GM21529 (cell line): ENCODE results near the gene ZNRF3.
A peak's percentile ranks its signal among the peaks of the same experiment; 100 is the strongest.
"Not testable (repeated sequence)": the region's sequence is repeated elsewhere in the genome, so short reads cannot be mapped to it uniquely, and the experiment has no call there.

Experiments
- ATAC-seq: cut with Tn5 transposase; IDR thresholded peaks from one replicate; pipeline ENCODE4 v1.9.1; 2021; ENCODE audit not compliant: unreplicated experiment

Gene ZNRF3

DNA sequence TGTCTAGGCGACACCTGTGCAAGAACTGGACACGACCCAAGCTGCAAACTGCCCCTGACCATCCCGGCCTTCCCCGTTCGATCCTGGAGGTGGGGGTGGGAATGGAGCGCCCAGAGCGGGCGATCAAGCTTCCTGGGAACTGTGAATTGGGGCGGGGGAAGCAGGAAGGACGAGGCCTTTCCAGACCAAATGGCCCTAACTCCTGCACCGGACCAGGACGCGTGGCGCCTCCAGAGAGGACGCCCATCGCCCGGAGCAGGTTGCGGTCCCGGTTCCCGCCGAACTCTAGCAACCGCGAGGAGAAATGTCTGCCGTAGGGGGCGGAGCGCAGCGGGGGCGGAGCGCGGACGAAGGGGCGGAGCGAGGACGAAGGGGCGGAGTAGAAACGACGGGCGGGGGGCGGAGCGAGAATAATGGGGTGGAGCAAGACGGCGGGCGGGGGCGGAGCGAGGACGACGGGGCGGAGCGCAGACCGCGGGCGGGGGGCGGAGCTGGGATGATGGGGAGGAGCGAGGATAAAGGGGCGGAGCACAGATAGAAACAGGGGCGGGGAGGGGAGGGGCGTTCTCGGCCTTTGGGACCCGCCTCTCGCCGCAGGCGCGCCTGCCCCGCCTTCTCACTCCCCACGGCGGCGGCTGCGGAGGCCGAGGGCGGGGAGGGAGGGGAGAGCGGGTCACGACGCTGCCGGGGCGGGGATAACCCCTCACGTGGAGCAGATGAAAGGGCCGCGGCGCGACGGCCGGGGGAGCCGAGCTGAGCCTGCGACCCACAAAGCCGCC is at the start of gene ZNRF3:
TSS of gene ZNRF3 (plus strand) at position 695 of the 779 bp plus-strand sequence. CDS start 195 bp downstream, outside the sequence.
- ATAC-seq, result peak; percentile 69

DNA sequence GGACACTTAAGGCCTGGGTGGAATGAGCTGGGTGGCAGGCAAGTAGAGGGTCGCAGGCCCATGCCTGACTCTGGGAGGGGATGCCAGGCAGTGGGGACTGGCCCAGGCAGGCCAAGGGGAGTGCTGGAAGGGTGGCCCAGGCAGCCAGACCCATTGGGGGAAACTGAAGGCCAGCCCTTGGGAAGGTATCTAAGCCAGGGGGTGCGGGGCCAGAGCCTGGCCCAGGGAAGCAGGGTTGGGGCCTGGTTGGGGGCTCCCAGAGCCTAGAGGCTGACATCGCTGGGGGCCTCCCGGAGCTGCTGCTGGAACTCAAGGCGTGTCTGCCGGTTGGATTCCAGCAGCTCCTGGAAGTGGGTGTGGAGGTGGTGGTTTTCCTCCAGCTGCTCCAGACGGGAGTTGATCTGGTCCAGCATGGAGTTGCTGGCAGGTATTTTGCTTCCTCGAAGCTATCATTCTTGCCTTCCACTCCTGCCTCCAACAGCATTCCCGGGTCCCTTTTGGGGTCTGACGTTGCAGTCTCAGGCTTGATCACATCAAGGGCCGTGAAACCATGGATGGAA is 47.7 kb upstream of the ZNRF3 start:
- ATAC-seq, result no peak

DNA sequence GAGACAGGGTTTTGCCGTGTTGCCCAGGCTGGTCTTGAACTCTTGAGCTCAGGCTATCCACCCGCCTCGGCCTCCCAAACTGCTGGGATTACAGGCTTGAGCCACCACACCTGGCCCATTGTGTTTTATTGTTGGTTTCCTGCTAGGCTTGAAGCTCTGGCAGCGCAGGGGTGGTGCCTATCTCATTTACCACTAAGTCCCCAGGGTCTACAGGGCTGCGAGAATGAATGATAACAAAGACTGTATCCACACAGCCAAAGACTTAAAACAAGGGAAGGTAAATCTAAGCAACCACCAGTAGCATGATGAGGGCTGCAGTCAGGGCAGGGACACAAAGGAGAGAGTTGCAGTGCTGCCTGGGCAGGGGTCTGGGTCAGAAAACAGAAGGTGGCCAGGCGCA is 45.7 kb upstream of the ZNRF3 start:
- no peak for ATAC-seq

DNA sequence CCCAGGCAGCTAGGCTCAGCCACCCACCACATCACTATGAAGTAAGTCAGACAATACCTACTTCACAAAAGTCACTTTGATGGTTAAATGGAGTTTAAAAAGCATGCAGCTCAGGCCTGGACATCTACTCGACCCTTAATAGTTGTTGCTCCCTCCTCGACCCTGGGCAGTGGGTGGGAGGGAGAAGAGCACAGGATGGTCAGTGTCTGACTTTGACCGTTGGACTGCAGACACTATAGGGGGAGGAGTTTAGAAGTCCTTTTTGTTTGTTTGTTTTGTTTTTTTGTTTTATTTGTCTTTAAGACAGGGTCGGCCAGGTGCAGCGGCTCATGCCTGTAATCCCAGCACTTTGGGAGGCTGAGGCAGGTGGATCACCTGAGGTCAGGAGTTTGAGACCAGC is 44.4 kb upstream of the ZNRF3 start:
- no peak for ATAC-seq

DNA sequence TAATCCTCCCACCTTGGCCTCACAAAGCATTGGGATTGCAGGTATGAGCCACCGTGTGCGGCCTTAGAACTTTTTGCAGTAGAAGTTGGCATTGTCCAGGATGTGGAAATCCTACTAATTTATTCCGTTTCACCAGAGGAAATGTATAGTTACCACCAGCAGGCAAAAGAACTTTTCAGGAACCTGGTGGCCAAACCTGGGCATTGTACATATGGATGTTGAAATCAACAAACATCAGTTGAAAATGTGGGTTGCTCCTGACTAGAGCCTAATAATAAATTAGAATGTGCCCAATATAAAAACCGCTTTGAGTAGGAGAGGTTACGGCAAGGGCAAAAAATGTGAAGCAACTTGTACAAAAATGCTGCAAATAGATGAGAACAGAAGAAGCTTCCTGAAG is 42.3 kb upstream of the ZNRF3 start:
- no peak for ATAC-seq

DNA sequence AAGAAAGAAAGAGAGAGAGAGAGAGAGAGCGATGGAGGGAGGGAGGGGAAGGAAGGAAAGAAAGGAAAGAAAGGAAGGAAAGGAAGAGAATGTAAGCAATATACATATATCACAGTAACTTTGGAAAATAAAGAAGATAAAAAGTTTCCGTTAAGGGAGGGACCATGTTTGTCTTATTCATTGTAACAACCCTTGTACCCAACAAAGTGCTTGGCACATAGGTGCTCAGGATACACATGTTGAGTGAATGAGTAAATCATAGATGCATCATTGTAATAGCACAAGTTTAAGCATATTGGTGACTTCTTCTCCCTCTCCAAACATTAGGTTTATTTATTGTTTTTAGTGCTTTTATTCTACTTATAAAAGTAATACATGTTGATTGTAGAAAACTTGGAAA is 39.7 kb upstream of the ZNRF3 start:
- ATAC-seq, result no peak

DNA sequence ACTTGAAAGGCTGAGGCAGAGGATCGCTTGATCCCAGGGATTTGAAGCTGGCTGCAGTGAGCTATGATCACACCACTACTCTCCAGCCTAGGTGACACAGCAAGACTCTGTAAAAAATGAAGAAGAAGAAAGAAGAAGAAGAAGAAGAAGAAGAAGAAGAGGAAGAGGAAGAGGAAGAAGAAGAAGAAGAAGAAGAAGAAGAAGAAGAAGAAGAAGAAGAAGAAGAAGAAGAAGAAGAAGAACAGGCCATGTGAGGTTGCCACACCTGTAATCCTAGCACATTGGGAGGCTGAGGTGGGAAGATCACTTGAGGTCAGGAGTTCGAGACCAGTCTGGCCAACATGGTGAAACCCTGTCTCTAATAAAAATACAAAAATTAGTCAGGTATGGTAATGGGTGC is 39.1 kb upstream of the ZNRF3 start:
- ATAC-seq, result not testable (repeated sequence)

DNA sequence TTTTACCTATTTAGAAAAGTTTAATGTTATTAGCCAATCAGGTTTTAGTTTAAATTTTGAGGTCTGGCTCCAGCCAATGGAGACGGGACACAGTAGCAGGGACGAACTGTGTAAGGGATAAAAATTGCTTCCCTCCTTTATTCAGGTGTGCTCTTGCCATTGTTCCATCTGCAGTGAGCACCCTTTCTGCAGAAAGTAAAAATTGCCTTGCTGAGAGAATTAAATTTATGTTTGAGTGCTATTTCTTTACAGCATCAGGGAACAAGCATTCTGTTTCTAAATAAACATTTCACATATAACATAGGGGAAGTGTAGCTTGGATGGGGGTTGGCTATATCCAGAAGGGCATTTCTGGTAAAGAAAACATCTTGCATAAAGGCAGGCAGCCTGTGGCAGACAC is 36.4 kb upstream of the ZNRF3 start:
- ATAC-seq, result no peak

DNA sequence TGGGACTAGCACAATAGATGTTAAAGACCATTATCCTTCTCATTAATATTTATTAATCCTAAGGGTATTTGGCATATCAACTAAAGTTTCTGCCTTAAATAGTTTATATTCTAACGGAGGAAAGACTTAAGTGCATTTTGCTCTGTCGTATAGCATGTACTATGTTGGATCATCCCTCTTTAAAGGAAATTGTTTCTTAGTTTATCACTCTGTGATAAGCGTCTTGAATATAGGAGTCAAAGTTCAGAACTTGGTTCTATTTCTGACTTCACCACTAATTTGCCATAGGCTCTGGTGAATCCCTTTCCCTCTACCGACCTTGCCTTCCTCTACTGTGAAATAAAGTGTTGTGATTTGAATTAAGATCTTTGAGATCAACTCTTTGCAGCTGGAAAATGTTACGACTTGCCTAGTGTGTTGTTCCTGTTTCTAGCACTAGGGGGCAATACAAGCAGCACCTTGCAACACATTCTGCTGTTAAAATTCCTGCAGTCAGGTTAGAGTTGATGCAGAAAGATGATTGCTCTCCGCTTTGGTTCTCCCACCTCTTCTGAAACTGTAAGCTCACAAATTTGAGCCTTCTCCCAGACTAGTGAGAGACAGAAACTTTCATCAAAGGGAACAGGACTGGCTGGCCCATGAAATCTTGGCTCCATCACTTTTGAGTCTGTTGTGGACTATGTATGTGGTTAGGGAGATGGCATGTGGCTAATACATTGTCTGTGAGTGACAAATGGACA is 27.8 kb upstream of the ZNRF3 start:
- ATAC-seq, result no peak

DNA sequence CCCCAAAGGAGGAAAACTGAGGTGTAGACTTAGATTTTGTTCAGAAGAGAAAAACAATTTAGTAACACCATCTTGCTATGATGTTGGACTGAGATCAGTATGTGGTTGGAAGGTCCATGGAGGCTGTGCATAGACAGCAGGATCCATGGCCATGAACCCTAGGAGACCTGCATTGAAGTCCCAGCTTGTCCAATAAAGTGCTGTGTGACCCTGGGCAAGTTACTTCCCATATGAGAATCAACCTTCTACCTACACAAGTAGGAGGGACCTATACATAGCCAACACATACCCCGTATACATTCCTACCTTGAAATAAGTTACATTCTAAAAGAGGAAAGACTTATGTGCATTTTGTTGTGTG is 27.3 kb upstream of the ZNRF3 start:
- ATAC-seq, result no peak

DNA sequence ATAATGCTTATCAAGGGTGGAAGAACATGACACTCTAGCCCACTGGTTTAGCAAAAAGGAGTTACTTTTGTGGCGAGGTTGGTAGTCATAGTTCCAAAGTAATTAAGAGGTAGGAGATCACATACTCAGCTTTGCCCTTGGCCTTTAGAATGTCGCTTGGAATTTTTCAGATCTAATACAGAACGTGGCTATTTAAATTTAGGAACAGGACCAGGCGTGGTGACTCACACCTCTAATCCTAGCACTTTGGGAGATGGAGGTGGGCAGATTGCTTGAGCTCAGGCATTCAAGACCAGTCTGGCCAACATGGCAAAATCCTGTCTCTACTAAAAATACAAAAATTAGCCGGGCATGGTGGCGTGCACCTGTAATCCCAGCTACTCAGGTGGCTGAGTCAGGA is 26.1 kb upstream of the ZNRF3 start:
- ATAC-seq, result no peak

DNA sequence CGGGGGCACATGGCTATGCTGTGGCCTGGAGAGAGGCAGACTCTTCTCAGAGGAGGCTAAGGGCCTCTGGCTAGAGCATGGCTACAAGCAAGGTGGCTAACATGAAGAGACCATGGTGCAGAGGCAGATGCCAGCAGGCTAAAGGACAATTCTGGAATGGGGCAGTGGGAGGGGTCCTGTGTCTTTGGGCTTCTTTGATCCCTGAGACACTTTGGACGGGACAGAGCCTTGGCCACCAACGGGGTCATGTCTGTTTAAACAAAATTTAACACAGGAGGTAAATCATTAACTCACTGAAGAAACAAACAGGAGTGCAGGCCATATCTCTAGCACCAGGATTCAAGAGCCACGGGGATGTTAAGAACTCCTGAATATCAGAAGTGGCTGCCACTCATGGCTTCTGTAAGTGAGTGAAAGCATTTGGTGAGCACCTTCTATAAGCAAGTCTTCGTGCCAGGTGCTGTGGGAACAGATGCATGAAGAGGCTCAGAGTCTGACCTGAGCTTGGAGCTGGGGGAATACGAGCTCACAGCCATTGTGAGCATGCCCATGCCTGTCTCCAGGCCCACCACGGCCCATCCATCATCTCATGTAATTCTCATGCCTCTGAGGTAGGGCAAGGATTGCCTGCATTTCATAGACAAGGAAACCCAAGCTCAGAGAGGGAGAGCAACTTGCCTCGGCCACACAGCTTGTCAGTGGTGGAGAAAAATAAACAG is 18.3 kb upstream of the ZNRF3 start:
- no peak for ATAC-seq

DNA sequence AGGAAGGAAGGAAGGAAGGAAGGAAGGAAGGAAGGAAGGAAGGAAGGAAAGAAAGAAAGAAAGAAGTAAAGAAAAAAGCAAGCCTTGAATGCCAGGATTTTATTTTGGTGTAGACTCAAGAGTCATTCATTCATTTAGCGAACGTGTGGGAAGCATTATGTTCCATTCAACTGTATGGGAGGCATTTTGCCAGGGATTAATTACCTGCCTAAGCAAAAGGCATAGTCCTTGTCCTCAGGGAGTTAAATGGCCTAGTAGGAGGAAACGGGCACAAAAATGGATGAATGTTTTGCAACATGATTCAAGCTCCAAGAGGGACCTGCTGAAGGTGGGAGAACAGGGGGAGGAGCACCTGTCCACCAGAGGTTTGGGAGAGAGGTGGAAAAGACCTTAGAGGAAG is 16.2 kb upstream of the ZNRF3 start:
- ATAC-seq, result no peak

DNA sequence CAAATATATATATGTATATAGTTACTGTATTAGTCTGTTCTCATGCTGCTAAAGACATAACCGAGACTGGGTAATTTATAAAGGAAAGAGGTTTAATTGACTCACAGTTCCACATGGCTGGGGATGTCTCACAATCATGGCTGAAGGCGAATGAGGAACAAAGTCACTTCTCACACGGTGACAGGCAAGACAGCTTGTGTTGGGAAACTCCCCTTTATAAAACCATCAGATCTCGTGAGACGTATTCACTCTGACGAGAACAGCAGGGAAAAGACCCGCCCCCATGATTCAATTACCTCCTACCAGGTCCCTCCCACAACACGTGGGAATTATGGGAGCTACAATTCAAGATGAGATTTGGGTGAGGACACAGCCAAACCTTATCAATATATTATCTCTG is 15.0 kb upstream of the ZNRF3 start:
- ATAC-seq, result not testable (repeated sequence)

DNA sequence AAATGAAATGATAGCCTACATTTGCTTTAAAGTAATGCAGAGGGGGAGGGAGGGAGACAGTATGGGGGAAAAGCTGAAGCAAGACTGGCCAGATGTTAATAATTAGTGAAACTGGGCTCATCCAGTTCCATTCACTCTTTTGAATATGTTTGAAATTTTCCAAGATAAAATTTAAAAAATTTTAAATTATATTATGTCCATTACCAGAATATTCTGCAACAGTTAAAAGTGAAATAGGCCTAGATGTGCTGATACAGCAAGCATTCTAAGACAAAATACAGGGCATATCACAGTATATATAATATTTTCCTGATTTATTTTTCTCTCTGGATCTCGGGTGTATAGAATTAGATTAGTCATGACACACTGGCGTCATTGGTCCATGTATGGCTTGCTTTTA is 13.6 kb upstream of the ZNRF3 start:
- ATAC-seq, result no peak

DNA sequence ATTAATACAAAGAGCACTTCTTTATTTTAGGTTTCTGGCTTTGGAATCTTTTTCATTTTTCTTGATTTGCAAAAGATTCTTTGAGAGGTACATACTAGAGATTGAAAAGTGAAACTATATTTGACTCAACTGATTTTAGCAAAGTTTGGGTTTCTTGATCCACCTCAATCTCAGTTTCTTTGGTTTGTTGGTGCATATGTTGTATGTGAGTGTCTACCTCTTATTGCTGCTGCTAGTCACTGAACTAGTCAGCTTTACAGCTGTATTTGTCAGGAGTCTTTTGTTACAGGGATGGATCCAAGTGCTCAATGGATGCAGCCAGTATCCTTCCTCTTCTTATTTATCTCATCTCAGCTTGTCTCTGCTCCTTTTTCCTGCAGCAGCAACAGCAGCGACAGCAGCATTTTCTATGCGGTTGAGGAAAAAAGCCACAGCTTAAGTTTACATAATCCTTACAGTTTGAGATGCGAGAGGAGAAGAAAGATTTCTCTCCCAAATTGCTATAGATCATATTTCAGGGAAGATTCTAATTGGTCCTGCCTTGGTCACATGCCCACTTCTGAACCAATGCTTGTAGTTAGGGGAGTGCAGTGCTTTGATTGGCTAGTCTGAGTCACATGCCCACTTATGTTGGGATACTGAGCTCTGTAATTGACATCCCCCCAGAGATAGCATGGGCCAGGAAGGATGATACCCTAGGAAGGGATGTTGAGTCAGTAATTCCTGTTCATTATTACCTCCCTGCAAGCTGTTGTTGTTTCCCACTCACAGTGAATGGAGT is 10.0 kb upstream of the ZNRF3 start:
- ATAC-seq, result no peak

DNA sequence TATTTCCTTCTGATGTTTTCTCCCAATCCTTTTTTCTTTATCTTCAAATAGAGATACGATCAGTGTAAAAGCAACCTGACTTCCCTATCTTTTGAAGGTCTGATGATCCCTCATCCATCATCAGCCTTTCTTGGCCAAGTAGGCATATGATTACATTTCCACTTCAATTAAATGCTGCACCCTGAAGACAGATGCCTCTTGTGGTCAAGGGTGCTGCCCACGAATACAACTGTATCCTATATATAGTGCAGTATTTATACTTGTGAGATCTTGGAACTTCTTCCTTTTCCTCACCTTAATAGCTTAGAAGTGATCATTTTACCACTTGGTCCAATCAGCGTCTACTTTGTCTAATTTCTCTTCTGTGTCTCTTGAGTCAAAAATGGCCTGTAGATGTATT is 9.3 kb upstream of the ZNRF3 start:
- ATAC-seq, result no peak

DNA sequence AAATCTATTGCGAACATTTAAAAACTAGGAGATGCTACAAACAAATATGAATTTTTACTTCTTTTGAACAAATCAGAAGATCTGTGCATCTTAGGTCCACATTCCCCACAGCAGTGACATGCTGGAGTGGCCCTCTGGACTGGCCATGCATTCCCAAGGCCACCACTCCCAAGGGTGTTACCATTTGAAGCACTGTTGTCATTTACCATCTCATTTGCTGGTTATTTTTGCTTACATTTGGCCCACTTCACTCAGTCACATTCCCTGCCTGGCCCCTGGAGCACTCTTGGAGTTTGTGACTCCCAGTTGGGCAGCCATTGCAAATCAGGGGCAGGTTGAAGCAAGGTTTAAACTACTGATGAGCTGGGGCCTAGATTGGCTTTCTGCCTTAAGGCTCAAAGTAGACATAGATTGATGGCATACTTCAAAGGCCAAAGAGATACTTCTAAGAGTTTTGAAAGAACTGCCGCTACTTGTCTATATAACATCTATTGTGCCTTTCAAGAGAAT is 8.5 kb upstream of the ZNRF3 start:
- ATAC-seq, result no peak

DNA sequence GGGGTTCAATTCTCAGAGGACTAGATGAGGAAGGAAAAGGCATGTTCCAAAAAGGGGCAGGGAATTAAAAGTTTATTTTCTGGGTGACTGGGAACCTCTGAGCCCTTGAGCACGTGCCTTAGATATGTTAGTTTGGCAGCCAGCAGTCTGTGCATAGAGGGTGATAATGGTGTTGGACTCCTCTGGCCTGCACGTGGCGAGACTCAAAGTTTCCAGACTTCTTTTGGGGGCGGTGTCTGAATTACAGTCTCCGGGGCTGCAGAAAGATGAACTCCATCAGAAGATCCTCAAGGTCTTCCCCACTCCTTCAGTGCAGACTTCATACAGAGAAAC is 861 bp upstream of the ZNRF3 start:
- no peak for ATAC-seq

DNA sequence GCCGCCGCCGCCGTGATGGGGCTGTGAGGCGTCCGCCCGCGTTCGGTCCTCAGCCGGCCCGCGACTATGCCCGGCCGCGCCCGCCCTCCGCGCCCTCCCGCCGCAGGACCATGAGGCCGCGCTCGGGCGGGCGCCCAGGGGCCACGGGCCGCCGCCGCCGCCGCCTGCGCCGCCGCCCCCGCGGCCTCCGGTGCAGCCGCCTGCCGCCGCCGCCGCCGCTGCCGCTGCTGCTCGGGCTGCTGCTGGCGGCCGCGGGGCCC is 215 bp downstream of the ZNRF3 start:
- peak; percentile 12 for ATAC-seq
